HG03521 (cell line): Measurements from ENCODE around the gene CDIP1.

Experiments
- ATAC-seq: cut with Tn5 transposase; IDR thresholded peaks from one replicate; pipeline ENCODE4 v1.9.1; 2021; ENCODE audit warnings: mild to moderate bottlenecking, moderate library complexity; ENCODE audit not compliant: unreplicated experiment

The CDIP1 gene

DNA sequence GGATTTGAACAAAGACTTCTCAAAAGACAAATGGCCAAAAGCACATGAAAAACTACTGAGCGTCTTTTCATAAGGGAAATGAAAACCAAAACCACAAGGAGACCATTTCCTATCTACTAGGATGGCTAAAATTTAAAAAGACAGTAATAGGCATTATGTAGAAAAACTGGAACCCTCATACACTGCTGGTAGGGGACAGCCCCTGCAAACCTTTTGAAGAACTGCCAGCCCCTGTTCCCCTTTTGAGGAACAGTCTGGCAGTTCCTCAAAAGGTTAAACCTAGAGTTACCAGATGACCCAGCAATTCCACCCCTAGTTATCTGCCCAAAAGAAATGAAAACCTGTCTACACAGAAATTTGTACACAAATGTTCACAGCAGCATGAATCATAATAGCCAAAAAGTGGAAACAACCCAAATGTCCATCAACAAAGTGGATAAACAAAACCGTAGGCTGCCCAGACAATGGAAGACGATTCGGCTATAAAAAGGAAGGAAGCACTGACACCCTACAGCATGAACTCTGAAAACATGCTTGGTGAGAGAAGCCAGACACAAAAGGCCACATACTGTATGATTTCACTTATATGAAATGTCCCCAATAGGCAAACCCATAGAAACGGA, 22.9 kb downstream of the CDIP1 start:
- ATAC-seq, result no peak

DNA sequence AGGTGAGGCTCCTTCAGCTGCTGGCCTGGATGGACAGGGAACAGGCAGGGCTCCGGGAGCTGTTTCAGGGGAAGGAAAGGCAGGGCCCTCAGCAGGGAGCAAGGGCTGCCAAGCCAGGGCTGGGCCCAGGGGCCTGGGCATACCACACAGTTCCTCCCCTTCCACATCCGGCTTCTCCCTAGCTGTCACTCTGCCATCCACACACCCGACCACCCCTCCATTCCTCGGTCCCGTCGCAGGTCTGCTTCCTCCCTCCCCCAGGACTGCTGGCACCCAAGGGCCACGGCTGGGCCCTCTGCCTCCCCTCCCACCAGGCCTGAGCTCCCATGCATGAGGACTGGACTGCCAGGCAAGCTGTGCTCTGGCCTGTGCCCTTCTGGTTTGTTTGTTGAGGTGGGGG, 24.0 kb downstream of the CDIP1 start:
- ATAC-seq, result no peak

DNA sequence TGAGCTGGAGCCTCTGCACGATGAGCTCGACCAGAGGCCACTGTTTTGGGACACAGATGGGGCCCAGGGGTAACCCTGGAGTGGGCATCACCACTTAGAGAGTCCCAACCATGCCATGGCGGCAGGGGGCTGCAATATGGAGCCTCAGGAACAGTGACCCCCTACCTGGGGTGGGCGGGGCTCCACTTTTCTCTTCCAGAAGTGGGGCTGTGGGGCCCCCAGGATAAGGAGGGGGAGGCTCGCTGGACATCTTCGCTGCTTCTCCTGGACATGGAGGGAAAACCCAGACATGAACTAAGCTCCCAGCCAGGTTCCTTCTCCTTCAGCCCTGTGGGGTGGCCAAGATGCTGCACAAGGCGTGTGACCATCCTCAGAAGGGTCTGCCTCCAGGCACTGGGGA, 24.7 kb downstream of the CDIP1 start:
- no peak for ATAC-seq

DNA sequence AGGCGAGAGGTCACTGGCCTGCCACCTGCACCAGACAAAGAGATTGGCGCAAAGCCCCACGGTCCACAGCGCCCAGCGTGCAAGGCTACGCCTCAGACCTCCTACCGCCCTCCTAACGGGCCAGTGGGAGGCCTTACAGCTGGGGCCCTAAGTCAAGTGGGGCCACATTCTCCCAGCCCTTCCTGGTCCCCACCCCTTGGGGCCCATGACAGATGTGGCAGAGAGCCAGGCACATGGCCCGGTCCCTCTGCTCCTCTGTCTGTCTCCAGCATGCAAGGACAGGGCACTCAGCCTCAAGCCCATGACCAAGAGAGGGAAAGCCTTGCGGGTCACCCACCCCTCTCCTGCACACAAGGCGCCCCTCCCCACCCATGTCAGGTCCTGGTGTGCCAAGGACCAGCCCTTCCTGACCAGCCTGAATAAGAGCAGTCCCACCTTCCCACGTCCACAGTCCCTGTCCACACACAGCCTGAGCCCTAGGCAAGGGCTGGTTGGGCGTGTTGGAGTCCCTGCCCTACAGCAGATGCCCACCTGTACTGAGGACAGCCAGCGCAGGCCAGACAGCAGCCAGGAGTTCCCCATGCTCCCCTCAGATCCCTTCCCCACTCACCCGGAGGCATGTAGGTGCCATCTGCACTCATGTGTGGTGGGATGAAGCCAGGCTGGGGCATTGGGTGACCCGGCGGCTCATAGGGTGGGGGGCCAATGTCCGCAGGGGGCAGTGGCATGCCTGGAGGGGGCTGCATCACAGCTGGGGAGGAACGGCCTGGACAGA, 25.3 kb downstream of the CDIP1 start:
- ATAC-seq, result no peak

DNA sequence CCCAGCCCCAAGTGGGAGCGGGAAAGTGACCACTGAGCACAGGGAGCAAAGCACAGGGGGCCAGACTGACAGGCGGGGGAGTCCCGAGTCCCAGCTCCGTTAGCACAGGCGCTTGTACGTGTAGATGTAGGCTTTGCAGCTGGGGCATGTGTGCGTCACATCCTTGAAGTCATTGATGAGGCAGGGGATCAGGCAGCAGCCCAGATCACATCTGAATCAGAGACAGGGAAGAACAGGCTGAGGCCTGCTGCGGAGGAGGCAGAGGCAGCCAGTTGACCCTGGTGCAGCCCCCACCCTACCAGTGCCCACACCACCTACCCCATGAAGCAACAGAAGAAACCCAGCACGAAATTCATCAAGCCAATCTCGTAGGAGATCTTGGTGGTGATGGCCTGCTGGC, 26.1 kb downstream of the CDIP1 start:
- no peak for ATAC-seq

DNA sequence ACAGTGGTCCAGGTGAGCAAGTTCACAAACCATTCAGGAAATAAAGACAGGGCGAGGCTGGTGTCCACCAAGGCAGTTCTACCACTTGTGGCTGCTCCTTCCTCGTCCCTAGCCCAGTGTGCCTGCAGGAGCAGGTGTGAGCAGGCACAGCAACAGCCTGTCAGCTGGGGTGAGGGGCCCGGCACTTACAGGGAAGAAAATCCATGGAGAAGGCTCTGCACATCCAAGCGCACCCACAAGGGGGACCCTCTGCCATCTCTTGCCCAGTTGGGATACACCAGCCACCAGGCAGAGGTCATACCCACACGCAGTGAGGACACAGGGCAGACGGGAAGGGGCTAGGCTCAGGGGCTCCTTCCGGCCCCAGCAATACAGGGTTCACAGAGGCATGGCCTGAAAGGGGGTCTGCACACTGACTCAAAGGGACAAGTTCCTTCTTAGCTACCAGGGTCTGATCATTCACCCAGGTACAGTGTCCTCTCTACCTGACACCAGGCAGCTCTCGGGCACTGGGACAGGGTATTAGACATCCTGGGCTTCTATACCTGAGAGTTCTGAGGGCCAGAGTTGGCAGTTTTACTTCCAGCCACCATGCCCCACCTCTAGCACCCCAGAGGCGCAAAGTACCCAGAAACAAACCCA, 27.0 kb downstream of the CDIP1 start:
- ATAC-seq, result no peak

DNA sequence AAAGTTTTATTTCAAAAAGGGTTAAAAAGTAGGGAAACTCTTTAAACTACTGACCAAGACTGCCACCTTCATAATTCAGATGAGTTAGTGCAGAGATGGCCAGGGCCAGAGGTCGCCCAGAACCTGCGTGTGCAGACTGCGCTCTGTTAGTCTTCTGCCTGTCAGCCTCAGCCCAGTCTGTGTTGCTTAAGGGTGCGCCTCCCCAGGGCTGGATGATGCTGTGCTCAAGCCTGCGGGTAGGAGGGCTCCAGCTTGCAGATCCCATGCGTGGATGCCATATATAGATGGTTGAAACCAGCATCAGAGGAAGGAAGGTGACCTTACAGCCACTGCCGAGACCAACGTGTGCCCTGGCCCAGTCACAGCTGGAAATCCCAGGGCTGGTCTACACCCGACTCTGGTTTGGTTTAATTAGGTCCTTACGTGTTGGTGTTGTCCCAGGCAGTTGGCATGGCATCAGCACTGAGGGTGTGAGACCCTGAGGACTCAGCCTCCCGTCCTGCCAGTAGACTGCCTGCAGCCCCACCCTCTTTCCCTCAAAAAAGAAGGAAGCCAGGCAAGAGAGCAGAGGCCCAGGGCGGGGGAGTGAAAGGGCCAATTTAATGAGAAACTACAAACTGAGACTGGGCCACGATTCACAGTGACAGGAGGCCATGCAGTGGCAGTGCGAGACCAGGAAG, 27.7 kb downstream of the CDIP1 start:
- ATAC-seq, result no peak

DNA sequence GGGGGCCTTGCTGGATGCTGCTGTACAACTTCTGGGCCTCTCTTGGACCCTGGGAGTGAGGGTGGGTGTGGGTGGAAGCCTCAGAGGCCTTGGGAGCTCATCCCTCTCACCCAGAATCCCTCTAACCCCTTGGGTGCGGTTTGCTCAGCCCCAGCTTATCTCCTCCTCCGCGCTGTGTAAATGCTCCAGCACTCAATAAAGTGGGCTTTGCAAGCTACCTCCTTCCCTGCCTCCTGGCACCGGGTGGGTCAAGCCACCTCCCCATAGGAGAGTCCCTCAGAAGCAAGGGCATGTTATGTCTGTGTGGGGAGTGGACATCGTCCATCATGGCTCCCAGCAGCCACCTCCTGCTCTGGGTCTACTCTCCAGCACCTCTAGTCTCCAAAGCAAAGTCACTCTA, 28.4 kb downstream of the CDIP1 start:
- no peak for ATAC-seq

DNA sequence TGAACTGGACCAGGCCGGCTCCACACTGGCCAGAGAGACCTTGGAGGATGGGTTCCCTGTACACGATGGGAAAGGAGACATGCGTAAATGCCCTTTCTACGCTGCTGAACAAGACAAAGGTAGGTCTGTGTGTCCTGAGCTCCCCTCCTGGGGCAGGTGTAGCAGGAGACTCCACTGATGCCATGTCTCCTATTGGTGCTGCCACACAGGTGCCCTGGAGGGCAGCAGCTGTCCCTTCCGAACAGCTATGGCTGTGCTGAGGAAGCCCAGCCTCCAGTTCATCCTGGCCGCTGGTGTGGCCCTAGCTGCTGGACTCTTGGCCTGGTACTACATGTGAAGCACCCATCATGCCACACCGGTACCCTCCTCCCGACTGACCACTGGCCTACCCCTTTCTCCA, 29.2 kb downstream of the CDIP1 start:
- no peak for ATAC-seq

DNA sequence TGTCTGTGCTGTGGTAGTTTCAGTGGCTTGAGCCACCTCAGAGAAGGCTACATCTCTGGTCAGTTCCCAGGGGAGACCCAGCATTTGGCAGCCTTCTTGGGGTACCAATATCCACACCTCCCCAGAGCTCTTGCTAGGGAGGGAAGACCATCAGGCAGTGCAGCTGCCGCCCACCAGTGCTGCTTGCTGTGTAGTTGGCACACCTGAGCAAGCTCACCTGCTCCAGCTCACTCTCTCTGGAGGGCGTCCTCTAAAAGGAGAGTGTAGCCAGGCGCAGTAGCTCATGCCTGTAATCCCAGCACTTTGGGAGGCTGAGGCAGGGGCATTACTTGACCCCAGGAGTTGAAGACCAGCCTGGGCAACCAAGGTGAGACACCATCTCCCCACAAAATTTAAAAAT, 29.8 kb downstream of the CDIP1 start:
- no peak for ATAC-seq

DNA sequence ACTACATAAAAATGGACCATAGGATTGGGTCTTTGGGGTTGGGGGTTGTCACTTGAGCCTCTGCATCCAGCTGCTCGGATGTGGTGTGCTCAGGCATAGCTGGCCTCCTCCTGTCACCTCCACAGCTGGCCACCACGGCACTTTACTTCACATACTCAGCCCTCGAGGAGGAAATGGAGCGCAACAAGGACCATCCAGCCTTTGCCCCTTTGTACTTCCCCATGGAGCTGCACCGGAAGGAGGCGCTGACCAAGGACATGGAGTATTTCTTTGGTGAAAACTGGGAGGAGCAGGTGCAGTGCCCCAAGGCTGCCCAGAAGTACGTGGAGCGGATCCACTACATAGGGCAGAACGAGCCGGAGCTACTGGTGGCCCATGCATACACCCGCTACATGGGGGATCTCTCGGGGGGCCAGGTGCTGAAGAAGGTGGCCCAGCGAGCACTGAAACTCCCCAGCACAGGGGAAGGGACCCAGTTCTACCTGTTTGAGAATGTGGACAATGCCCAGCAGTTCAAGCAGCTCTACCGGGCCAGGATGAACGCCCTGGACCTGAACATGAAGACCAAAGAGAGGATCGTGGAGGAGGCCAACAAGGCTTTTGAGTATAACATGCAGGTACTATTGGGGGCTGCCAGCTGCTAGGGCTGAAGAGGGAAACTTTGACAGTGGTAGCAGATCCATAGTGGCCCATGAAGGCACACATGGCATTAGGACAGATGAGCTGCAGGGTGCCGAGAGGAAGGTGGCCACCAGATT, 30.8 kb downstream of the CDIP1 start:
- no peak for ATAC-seq

DNA sequence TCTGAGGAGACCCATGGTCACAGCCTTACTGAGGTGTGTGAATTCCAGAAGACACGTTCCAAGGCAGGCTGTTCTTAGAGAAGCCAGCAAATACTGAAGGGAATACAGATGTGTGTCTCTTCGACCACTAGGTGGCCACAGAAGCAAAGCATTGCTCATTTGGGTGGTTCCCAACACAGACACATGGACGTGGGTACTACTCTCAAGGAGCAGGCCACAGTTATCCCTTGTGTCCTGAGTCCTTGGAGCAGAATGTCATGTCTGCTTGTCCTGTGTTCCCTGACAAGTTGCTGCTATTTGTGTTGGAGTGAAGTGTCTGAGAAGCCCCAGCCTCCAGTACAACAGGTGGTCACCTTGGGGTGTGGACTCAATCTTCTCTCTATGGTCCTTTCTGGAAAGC, 32.1 kb downstream of the CDIP1 start:
- no peak for ATAC-seq

DNA sequence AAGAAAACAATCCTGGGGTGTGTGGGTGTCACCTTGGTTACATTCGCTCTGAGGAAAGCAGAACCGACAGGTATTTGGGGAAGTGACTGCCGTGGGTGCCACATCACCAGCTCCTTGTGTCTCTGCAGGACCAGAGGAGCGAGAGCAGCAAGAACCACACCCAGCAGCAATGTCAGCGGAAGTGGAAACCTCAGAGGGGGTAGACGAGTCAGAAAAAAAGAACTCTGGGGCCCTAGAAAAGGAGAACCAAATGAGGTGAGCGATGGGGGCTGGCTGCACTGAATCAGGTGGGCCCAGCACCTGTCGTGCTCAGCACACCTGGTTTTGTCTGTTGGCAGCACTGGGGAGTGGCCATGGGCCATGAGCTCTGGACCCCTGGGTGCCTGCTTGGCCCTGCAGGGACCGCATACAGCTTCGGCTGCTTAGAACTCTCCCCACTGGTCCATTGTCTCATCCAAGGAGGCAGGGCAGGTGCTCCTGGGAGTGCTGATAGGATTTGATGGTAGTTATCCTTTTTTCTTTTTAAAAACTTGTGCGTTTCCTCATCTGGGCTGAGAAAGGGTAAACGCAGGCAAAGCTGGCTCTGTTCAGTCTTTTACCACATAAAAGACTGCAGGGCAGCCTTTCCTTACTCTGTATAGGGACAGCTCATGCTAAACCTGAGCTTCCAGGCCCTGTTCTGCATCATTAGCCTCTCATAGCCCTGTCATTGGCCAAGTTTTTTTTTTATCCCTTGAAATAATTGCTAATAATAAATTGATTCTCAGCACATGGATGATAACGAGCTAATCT, 33.0 kb downstream of the CDIP1 start:
- ATAC-seq, result peak; percentile 69

DNA sequence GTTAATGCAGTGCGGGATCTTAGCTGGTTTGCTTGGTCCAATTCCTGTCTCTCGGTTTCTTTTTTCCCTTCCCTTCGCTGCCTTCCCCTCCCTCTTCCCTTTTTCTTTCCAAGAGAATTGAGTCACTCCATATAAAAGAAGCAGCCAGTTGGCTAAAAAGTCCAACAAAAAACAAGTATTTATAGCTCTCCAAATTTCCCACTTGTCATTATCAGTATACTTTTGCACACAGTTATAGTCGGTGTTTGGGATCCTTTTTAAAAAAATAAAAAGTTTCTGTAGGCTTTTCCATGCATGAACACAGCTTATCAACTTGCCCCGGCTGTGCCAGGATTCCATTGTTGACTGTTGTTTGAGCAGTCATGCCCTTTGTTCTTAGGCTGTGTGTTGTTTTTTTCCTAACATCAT, 37.5 kb downstream of the CDIP1 start:
- no peak for ATAC-seq

DNA sequence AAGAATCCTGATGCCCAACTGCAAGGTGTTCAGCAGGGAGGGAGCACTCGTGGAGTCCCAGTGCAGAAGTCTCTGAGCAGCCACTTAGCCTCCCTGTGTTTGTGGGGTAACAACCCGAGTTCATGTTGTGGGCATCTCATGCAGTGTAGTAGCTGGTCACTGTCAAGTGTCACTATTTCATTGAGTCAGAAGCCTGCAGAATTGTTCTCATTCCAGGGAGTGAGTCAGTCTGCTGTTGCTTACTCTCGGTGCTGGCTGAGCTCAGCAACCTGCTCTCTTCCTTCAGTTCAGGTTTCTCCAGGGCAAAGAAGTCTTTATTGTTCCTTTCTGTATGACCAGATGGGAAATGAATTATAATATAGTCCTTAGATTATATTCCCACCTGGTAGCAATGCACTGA, 38.3 kb downstream of the CDIP1 start:
- ATAC-seq, result no peak

DNA sequence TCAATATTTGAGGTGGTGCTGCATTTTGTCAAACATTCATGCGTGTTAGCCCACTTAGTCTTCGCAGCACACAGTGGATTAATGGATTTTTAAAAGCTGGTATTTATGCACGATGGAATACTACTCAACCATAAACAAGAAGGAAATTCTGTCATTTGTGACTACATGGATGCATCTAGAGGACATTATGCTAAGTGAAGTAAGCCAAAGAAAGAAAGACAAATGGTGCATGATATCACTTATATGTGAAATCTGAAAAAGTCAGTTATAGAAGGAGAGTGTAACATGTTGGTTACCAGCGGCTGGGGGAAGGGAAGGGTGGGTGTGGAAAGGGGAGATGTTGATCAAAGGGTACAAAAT, 39.4 kb downstream of the CDIP1 start:
- ATAC-seq, result no peak

DNA sequence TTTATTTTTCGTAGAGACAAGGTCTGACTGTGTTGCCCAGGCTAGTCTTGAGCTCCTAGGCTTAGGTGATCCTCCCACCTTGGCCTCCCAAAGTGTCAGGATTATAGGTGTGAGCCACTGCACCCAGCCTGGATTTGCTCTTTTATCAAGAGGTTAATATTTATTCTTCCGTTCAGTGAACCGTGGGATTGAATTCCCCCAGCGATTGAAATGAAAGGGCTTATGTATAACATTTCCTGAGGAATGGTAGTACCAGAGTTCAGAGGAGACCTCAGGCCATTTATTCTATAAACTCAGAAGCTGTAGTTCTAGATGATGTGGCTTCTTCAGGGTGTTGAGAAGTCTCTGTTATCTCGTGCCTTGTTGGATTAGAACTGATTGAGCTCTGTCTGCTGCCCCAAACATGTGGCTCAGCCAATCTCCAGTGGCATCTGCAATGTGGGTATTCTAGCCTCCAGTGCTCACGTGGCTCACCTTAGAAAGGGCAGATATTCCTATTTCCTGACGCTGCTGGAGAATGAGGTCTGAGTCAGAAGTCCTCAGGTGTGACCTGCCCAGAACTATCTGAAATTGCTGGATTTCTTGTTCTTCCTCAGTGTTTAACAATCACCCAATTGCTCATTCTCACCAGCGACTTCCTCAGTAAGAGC, 39.9 kb downstream of the CDIP1 start:
- ATAC-seq, result no peak

DNA sequence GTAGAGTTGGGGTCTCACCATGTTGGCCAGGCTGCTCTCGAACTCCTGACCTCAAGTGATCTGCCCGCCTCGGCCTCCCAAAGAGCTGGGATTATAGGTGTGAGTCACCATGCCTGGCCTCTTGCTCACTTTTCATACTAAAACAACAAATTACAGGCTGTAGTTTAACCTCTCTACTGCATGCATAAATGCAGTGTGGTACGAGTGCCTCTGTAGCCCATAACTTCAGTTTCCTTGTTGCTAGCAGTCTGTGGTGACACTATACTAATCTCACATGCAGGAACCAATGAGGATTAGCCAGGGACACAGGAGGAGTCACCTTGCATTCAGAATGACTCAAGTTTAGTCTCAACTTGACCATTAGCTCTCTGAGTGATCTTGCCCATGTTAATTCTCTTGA, 42.3 kb downstream of the CDIP1 start:
- ATAC-seq, result no peak

DNA sequence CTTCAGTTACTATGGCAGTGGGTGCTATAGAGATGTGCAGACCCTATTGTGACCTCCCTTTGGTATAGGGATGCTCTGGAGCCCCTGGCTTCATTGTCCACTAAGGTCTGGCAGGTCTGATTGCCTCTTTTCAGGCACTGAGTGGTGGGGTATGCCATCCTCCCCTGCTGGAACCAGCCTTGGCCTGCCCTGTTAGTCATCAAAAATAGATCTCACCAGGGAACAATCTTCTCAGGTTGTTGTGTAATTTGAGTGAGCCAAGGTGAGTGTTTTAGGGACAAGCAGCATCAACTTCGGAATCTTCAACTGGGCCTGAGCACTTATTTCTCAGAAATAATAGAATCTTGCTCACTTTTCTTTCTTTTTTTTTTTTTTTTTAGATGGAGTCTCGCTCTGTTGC, 42.8 kb downstream of the CDIP1 start:
- ATAC-seq, result no peak
